ENCODE data around the gene NAA60.
"Not testable (repeated sequence)": the region's sequence is repeated elsewhere in the genome, so short reads cannot be mapped to it uniquely, and the experiment has no call there.

The NAA60 gene

GRCh38 chr16:3511286-3512180 is 68.1 kb downstream of the NAA60 start:
- no peak for DNase-seq

DNA sequence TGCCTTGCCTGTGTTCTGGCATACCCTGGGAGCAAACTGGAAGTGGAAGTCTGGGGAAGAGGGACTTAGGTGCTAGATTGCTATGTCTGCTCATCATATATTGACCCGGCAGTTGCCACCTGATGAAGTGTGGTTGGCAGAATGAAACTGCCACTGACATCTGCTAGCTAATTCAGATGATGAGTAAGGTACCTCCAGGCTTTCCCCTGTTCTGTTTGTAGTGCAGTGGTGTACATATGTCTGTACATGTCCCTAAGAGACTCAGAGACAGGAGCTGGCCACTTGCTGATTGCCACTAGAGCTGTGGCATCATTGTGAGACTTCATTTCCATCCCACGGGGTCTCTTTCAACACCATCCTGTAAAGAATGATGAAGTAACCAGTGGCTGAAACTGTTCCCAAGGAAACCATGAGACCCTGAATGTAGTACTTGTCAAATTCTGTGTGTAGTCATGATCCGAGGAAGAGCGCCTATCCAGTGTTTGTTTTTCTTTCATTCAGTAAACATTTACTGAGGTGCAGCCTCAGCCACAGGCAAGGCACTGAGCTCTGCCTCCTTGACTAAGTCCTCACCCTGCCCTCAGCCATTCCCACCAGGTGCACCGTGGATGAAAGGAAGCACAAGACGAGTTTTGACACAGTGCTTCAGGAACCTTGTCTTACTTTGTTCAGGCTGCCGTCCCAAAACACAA is 70.6 kb downstream of the NAA60 start:
- no peak for DNase-seq

DNA sequence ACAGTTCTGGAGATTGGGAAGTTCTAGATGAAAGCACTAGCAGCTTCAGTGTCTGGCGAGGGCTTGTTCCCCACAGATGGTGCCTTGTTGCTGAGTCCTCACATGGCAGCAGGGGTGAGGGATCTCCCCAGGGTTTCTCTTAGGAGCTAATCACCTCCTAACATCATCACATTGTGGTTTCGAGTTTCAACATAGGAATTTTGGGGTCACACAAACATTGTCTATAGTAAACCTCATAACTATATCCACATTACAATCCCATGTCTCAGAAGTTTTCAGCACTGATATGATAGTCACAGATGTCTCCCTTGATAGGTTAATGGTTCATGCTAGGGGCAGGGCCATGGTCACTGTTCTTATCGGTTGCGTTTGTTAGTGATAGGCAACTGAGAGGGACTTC is 71.1 kb downstream of the NAA60 start:
- no peak for DNase-seq

DNA sequence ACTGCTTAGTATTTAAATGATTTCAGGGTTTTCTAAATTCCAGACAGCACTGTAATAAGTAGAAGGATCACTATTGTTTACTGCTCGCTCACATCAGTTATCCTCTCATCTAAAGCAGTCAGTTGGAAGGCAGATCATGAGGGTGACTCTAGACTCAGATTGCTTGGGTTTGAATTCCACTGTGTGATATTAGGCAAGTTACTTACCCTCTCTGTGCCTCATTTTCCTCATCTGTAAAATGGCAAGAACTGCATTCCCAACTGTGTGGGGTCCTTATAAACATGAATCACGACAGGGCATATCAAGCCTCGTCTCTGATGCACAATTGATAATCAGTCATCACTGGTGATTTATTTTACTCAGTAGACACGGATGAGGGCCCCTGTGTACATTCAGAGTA is 72.4 kb downstream of the NAA60 start:
- no peak for DNase-seq

- no peak for DNase-seq
Observed at GRCh38 chr16:3518292-3518985, 75.0 kb downstream of the NAA60 start.

DNA sequence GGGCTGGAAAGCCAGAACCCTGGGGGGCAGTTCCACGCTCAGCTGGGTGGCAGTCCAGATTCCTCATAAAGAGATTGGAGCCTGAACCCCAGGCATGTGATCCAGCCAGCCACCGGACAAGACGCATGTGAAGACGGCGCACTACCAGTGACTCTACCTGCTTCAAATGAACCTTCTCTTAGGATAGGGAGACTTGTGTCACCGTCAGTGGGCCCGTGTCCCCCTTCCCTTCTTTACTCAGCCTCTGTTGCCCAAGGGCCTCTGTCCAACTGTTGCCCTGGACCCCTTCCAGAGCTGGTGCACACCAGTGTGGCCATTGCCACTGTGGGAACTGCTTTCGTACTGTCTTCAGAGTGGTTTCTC is 75.5 kb downstream of the NAA60 start:
- DNase-seq: no peak

- DNase-seq: no peak
Observed at GRCh38 chr16:3519581-3519980, 76.1 kb downstream of the NAA60 start.

DNA sequence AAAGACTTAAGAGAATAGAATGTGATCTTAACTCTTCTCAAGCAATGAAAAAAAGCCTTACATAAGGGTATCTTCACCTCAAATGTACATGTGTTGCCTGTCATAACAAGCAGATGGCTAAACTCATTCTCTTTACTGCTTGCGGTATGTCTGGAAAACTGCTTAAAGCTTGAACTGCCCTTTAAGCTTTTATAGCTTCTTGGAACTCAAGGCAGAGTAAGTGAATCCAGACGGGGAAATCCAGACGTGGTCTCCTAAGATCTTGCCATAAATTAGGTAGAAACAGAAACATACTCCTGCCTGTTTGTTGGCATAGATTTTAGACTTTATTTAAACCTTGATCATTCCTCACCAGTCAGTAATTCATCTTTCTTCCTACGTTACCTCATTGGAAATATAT is 76.9 kb downstream of the NAA60 start:
- DNase-seq: no peak

DNA sequence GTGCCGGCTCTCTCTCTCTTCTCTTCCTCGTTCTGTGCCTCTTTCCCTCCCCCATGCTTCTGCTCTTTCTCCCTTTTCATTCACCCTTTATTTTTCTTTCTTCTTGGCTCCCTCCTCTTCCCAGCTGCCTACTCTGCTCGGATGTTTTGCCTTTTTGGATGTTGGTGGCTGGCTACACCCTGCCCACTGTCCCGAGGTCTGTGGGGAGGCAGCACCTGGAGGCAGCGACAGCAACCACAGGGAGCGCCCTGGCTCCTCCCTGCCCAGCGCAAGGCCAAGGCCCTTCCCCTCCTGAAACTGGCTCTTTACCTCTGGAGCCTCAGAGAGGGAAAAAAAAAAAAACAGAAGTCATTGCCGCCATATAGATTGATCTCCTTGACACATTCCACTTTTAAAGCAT is 77.4 kb downstream of the NAA60 start:
- no peak for DNase-seq

- DNase-seq: no peak
Observed at GRCh38 chr16:3523281-3523680, 79.8 kb downstream of the NAA60 start.

GRCh38 chr16:3525951-3526350 is 82.5 kb downstream of the NAA60 start:
- no peak for DNase-seq

- not testable (repeated sequence) for DNase-seq
Observed at GRCh38 chr16:3527216-3527829, 83.8 kb downstream of the NAA60 start.

DNA sequence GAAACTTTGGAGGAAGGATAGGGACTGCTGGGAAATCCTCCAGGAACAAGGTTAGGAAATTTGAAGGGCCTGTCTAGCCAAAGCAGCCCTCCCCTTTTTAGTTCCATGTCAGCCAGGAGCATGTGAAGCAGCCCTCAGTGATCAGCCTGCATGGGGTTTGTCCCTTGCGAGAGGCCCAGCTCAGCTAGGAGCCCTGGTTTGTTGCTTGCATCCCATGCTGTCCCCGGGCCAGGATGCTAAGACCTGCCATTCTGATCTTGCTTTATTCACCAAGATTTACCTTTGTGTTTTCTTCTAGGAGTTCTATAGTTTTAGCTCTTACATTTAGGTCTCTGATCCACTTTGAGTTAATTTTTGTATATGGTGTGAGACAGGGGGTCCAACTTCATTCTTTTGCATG is 84.9 kb downstream of the NAA60 start:
- no peak for DNase-seq

DNA sequence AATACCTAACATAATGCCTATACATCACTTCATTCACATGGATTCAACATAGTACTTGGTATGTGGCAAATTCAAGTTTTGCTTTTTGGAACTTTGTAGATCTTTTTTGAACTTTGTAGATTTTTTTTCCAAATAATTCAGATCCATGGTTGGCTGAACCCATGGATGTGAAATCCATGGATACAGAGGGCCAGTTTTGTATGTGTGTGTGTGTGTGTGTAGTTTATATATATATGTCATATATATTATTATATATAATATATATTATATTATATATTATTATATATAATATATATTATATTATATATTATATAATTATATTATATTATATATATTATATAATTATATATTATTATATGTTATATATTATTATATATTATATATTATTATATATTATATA is 85.7 kb downstream of the NAA60 start:
- no peak for DNase-seq

DNA sequence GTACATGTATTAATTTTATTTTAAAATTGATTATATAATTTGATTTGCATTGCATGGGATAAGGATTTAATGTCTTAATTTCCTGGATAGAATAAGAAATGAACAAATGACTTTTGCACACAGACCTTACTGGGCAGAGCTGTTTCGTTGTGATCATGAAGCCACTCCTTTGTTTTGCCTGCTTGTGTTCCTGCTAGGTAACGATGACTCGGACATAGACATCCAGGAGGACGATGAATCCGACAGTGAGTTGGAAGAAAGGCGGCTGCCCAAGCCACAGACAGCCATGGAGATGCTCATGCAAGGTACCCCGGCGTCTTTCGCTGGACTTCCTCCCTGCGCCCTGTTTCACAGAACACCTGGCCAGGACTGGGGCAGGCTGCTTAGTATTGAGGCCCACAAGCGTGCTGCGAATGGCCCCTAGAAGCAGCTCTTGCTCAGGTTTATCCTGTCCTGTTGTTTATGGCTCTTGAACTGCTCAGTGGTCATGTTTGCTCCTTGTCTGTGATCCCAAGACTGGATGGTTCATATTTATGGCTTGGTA is 87.0 kb downstream of the NAA60 start:
- DNase-seq: no peak

DNA sequence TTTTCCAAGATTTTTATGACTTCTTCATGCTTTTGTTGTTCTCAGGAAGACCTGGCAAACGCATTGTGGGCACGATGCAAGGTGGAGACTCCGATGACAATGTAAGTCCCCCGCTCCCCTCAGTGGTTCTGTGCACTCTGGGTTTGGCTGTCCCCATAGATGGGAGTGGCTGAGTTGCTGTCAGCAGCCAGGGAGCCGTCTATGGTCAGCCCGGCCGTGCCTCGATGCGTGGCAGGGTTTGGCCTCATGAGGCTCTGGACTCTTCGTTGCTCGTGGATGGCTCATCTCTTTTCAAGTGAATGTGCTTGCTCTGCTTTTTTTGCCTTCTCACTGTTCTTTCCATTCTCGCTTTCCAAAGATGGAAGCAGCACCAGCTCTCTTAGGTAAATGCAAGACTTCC is 89.3 kb downstream of the NAA60 start:
- DNase-seq: no peak

DNA sequence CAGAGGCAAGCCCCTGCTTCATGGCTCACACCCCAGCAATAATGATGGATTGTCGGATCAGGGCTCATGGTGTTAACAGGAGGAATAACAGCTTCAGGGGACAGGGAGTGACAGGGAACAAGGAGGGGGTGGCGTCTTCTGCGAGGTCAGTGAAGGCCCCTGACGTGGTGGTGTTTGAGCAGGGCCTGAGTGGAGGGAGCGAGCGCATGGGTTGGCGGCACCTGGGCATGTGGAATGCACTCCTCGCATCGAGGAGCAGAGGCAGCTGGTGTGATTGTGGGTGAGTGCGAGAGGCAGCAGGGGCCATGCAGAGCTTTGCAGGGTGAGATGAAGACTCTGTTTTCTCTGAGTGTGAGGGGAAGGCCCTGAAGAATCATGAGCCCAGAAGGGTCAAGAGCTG is 90.6 kb downstream of the NAA60 start:
- DNase-seq: no peak

GRCh38 chr16:3536271-3536731 is 92.8 kb downstream of the NAA60 start:
- no peak for DNase-seq
